ENCODE data around the gene ABCG2. TPM values are rescaled to one million over a fixed set of nuclear protein-coding genes. Genes with fewer than 3 reads are reported as not detected.

ABCG2 gene
- total and polyA plus RNA-seq, 4 donors = 15.8 to 64.2 (median 23.5) TPM

DNA sequence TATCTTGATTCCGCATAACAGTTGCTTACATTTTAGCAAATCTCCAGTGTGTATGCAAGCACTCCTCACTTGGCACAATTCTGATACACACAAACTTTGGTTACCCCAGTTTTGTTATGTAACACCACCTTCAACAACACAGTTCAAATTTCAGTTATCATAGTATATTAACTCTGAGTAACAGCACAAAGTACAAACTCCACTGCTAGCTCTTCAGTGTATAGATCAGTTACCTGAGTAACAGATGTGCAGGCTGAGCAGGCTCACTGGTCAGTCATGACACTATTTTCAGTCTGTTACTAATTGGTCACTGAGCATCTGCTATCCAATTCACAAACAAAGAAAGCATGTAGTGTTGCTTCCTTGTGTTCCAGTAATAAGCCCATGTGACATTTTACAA lies 95.6 kb downstream of the ABCG2 start:
- Histone ChIP-seq H3K4me1 (ENCODE audit: control insufficient read depth, insufficient read depth, low read length) (no peaks in the 10 kb centered on the region), H3K4me3 (ENCODE audit: low read depth, low read length) (no peak overlapping the region), H3K27ac (ENCODE audit: low read depth, low read length) (no peak overlapping the region), H3K27me3 (ENCODE audit: control insufficient read depth, insufficient read depth, low read length) (no peaks in the 10 kb centered on the region), H3K36me3 (ENCODE audit: control insufficient read depth, insufficient read depth, low read length) (peaks cover 31% of the 10 kb centered on the region), H3K9me3 (ENCODE audit: control insufficient read depth, insufficient read depth, low read length) (no peaks in the 10 kb centered on the region)
- DNase-seq (ENCODE audit: low read depth in 4 of 6, low spot score in 6 of 6) = no peak
- WGBS (ENCODE audit: insufficient coverage) = no CpG with 5 or more reads among the region's 1 CpG

- WGBS (ENCODE audit: insufficient coverage) = no CpG with 5 or more reads among the region's 1 CpG
- Histone ChIP-seq H3K4me1 (ENCODE audit: control insufficient read depth, insufficient read depth, low read length) (no peaks in the 10 kb centered on the region), H3K9me3 (ENCODE audit: control insufficient read depth, insufficient read depth, low read length) (no peaks in the 10 kb centered on the region), H3K27me3 (ENCODE audit: control insufficient read depth, insufficient read depth, low read length) (no peaks in the 10 kb centered on the region), H3K27ac (ENCODE audit: low read depth, low read length) (no peak overlapping the region), H3K36me3 (ENCODE audit: control insufficient read depth, insufficient read depth, low read length) (peaks cover 28% of the 10 kb centered on the region), H3K4me3 (ENCODE audit: low read depth, low read length) (no peak overlapping the region)
- no peak for DNase-seq (ENCODE audit: low read depth in 4 of 6, low spot score in 6 of 6)
These were observed 96.1 kb downstream of the ABCG2 start for GRCh38 chr4:88062311-88062710.

DNA sequence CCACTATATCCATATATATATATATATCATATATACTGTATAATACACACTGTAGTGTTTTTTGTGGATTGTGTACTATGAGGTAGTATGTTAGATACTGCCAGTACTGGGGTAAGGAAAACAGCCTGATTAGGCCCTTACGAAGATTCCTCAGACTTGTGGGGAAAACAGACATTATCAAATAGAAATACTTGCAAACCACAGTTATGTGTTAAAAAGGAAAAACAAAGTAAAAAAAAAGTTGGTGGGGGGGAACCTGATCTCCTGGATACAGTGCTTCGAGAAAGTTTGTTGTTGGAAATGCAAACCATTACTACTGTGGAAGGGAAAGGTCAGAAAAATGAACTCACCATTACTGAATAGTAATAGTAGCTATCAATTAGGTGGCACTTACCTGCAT lies 98.0 kb downstream of the ABCG2 start:
- Histone ChIP-seq H3K27me3 (ENCODE audit: control insufficient read depth, insufficient read depth, low read length) (no peaks in the 10 kb centered on the region), H3K9me3 (ENCODE audit: control insufficient read depth, insufficient read depth, low read length) (no peaks in the 10 kb centered on the region), H3K4me1 (ENCODE audit: control insufficient read depth, insufficient read depth, low read length) (no peaks in the 10 kb centered on the region), H3K36me3 (ENCODE audit: control insufficient read depth, insufficient read depth, low read length) (peaks cover 25% of the 10 kb centered on the region), H3K27ac (ENCODE audit: low read depth, low read length) (no peak overlapping the region), H3K4me3 (ENCODE audit: low read depth, low read length) (no peak overlapping the region)
- DNase-seq (ENCODE audit: low read depth in 4 of 6, low spot score in 6 of 6) = no peak
- WGBS (ENCODE audit: insufficient coverage) = no CpG with 5 or more reads among the region's 2 CpGs

DNA sequence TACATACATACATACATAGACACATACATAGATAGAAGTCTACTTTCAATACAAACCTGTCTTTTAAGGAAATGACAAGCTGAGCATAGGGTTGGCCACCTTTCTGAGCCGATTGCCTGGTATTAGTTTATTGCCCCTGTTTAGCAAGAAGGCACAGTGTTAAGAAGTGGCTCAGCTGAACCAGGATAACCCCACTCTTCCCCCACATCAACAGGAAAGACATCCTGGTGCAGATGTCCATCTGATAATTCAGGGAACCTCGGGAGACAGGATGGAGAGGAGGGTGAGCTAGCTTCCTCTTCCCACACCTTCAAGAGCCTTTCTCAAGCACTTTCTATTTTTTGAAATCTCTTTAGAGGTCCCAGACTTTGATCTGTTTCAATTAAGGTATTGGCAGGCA lies 98.7 kb downstream of the ABCG2 start:
- Histone ChIP-seq H3K27me3 (ENCODE audit: control insufficient read depth, insufficient read depth, low read length) (no peaks in the 10 kb centered on the region), H3K4me3 (ENCODE audit: low read depth, low read length) (no peak overlapping the region), H3K9me3 (ENCODE audit: control insufficient read depth, insufficient read depth, low read length) (no peaks in the 10 kb centered on the region), H3K36me3 (ENCODE audit: control insufficient read depth, insufficient read depth, low read length) (peaks cover 27% of the 10 kb centered on the region), H3K4me1 (ENCODE audit: control insufficient read depth, insufficient read depth, low read length) (no peaks in the 10 kb centered on the region), H3K27ac (ENCODE audit: low read depth, low read length) (no peak overlapping the region)
- WGBS (ENCODE audit: insufficient coverage) = no CpG with 5 or more reads among the region's 2 CpGs
- no peak for DNase-seq (ENCODE audit: low read depth in 4 of 6, low spot score in 6 of 6)

- Histone ChIP-seq H3K4me3 (ENCODE audit: low read depth, low read length) (no peak overlapping the region), H3K4me1 (ENCODE audit: control insufficient read depth, insufficient read depth, low read length) (no peaks in the 10 kb centered on the region), H3K36me3 (ENCODE audit: control insufficient read depth, insufficient read depth, low read length) (peaks cover 23% of the 10 kb centered on the region), H3K27ac (ENCODE audit: low read depth, low read length) (no peak overlapping the region), H3K27me3 (ENCODE audit: control insufficient read depth, insufficient read depth, low read length) (no peaks in the 10 kb centered on the region), H3K9me3 (ENCODE audit: control insufficient read depth, insufficient read depth, low read length) (no peaks in the 10 kb centered on the region)
- WGBS (ENCODE audit: insufficient coverage) = no CpG with 5 or more reads among the region's 3 CpGs
- no peak for DNase-seq (ENCODE audit: low read depth in 4 of 6, low spot score in 6 of 6)
These were observed 100.1 kb downstream of the ABCG2 start for GRCh38 chr4:88058295-88058694.

DNA sequence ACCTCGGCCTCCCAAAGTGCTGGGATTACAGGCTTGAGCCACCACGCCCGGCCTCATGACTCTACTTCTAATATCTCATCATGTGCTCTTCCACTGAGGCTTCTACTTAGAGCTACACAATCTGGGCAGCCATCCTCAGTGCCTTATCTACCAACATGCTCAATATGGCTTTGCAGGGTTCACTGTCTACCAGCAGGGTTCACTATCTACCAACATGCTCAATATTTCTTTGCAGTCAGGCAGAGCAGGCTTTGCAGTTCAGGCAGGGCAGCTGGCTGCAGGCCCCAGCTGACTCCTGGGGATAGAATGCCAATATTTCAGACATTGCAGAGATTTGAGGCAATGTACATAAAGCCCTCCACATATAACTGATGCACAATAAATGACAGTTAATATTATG lies 103.5 kb downstream of the ABCG2 start:
- 97% methylated on average over 3 of the region's 3 CpGs for WGBS (ENCODE audit: insufficient coverage)
- H3K27ac ChIP-seq (ENCODE audit: low read depth, low read length) = no peak overlapping the region
- no peaks in the 10 kb centered on the region for H3K9me3 ChIP-seq (ENCODE audit: control insufficient read depth, insufficient read depth, low read length)
- DNase-seq (ENCODE audit: low read depth in 4 of 6, low spot score in 6 of 6) = peak in 2 of 6 donors; percentile 48 to 54
- H3K27me3 ChIP-seq (ENCODE audit: control insufficient read depth, insufficient read depth, low read length) = no peaks in the 10 kb centered on the region
- H3K4me1 ChIP-seq (ENCODE audit: control insufficient read depth, insufficient read depth, low read length) = no peaks in the 10 kb centered on the region
- H3K36me3 ChIP-seq (ENCODE audit: control insufficient read depth, insufficient read depth, low read length) = peaks cover 29% of the 10 kb centered on the region
- H3K4me3 ChIP-seq (ENCODE audit: low read depth, low read length) = no peak overlapping the region

- Histone ChIP-seq H3K4me3 (ENCODE audit: low read depth, low read length) (no peak overlapping the region), H3K36me3 (ENCODE audit: control insufficient read depth, insufficient read depth, low read length) (peaks cover 29% of the 10 kb centered on the region), H3K9me3 (ENCODE audit: control insufficient read depth, insufficient read depth, low read length) (no peaks in the 10 kb centered on the region), H3K4me1 (ENCODE audit: control insufficient read depth, insufficient read depth, low read length) (no peaks in the 10 kb centered on the region), H3K27ac (ENCODE audit: low read depth, low read length) (no peak overlapping the region), H3K27me3 (ENCODE audit: control insufficient read depth, insufficient read depth, low read length) (no peaks in the 10 kb centered on the region)
- DNase-seq (ENCODE audit: low read depth in 4 of 6, low spot score in 6 of 6) = no peak
- WGBS (ENCODE audit: insufficient coverage) = 88% methylated on average over 1 of the region's 4 CpGs
These were observed 104.2 kb downstream of the ABCG2 start for GRCh38 chr4:88054229-88054628.

- no peak overlapping the region for H3K4me3 ChIP-seq (ENCODE audit: low read depth, low read length)
- DNase-seq (ENCODE audit: low read depth in 4 of 6, low spot score in 6 of 6) = no peak
- H3K4me1 ChIP-seq (ENCODE audit: control insufficient read depth, insufficient read depth, low read length) = no peaks in the 10 kb centered on the region
- no peaks in the 10 kb centered on the region for H3K9me3 ChIP-seq (ENCODE audit: control insufficient read depth, insufficient read depth, low read length)
- no peak overlapping the region for H3K27ac ChIP-seq (ENCODE audit: low read depth, low read length)
- no peaks in the 10 kb centered on the region for H3K27me3 ChIP-seq (ENCODE audit: control insufficient read depth, insufficient read depth, low read length)
- peaks cover 24% of the 10 kb centered on the region for H3K36me3 ChIP-seq (ENCODE audit: control insufficient read depth, insufficient read depth, low read length)
These were observed 113.4 kb downstream of the ABCG2 start for GRCh38 chr4:88045021-88045420.

GRCh38 chr4:88043586-88044340 lies 114.7 kb downstream of the ABCG2 start:
- Histone ChIP-seq H3K9me3 (ENCODE audit: control insufficient read depth, insufficient read depth, low read length) (no peaks in the 10 kb centered on the region), H3K36me3 (ENCODE audit: control insufficient read depth, insufficient read depth, low read length) (peaks cover 34% of the 10 kb centered on the region), H3K27ac (ENCODE audit: low read depth, low read length) (no peak overlapping the region), H3K27me3 (ENCODE audit: control insufficient read depth, insufficient read depth, low read length) (no peaks in the 10 kb centered on the region), H3K4me1 (ENCODE audit: control insufficient read depth, insufficient read depth, low read length) (no peaks in the 10 kb centered on the region), H3K4me3 (ENCODE audit: low read depth, low read length) (no peak overlapping the region)
- 70% methylated on average over 2 of the region's 8 CpGs for WGBS (ENCODE audit: insufficient coverage)
- DNase-seq (ENCODE audit: low read depth in 4 of 6, low spot score in 6 of 6) = no peak

GRCh38 chr4:88043001-88043400 lies 115.4 kb downstream of the ABCG2 start:
- WGBS (ENCODE audit: insufficient coverage) = 71% methylated on average over 1 of the region's 1 CpG
- H3K27ac ChIP-seq (ENCODE audit: low read depth, low read length) = no peak overlapping the region

More at GRCh38 chr4:88043001-88043400, 115.4 kb downstream of the ABCG2 start:
- H3K4me3 ChIP-seq (ENCODE audit: low read depth, low read length) = no peak overlapping the region
- peaks cover 34% of the 10 kb centered on the region for H3K36me3 ChIP-seq (ENCODE audit: control insufficient read depth, insufficient read depth, low read length)
- no peaks in the 10 kb centered on the region for H3K9me3 ChIP-seq (ENCODE audit: control insufficient read depth, insufficient read depth, low read length)
- H3K4me1 ChIP-seq (ENCODE audit: control insufficient read depth, insufficient read depth, low read length) = no peaks in the 10 kb centered on the region
- DNase-seq (ENCODE audit: low read depth in 4 of 6, low spot score in 6 of 6) = peak in 1 of 6 donors; percentile 35
- H3K27me3 ChIP-seq (ENCODE audit: control insufficient read depth, insufficient read depth, low read length) = no peaks in the 10 kb centered on the region

Measured in spinal cord (tissue), 10 donors.